Left ventricle myocardium inferior (tissue), 1 donor: ENCODE results near the gene ADCK2. TPM values are rescaled to one million over a fixed set of nuclear protein-coding genes. Genes with fewer than 3 reads are reported as not detected.

Experiments used
- DNase-seq: peaks from one replicate; pipeline ENCODE4 v3.0.0-alpha.2; 2020
- H3K27ac ChIP-seq: fragments of 200-600 bp; replicated peaks from 2 replicates; pipeline ENCODE4 v1.8.0; 2021
- H3K27me3 ChIP-seq: fragments of 200-600 bp; 2 replicates; pipeline ENCODE4 v1.8.0; 2021; ENCODE audit warnings: low read depth
- H3K36me3 ChIP-seq: fragments of 200-600 bp; 2 replicates; pipeline ENCODE4 v1.8.0; 2021
- H3K4me1 ChIP-seq: fragments of 200-600 bp; 2 replicates; pipeline ENCODE4 v1.8.0; 2021
- H3K4me3 ChIP-seq: fragments of 200-600 bp; 2 replicates; pipeline ENCODE4 v1.8.0; 2021; ENCODE audit warnings: mild to moderate bottlenecking, moderate library complexity
- H3K9me3 ChIP-seq: fragments of 200-600 bp; replicated peaks from 2 replicates; pipeline ENCODE4 v1.8.0; 2021
- CTCF ChIP-seq: fragments of 200-600 bp; IDR thresholded peaks from 2 replicates; pipeline ENCODE4 v1.8.0; 2021; ENCODE audit warnings: antibody characterized with exemption, mild to moderate bottlenecking, borderline replicate concordance
- intact Hi-C: fragments of 100-400 bp; cut with micrococcal nuclease; formaldehyde crosslinking; loops from one replicate; pipeline ENCODE4 v1.11.0; 2022
- total RNA-seq: library from RNA; stranded (reverse); fragmentation: NEBNext Ultra II Directional; extraction: Animal tissue kit (Norgen Biotek cat#: 25700); gene quantifications from one replicate; pipeline ENCODE4 v1.2.1, GENCODE V29; 2021
- donor health status: DM: no; HTN: yes; CAD: no; lungs with severe emphysema.

The ADCK2 gene
- total RNA-seq, 1 donor from 2014 or later = 8.5 TPM

GRCh38 chr7:140649556-140650205, 23.1 kb upstream of the ADCK2 start:
- Histone ChIP-seq H3K36me3 (no peaks in the 10 kb centered on the region), H3K4me1 (peaks cover 33% of the 10 kb centered on the region), H3K27me3 (no peaks in the 10 kb centered on the region), H3K4me3 (no peak overlapping the region), H3K27ac (peak overlapping the region; percentile 54), H3K9me3 (no peaks in the 10 kb centered on the region)
- TF ChIP-seq CTCF = no peak
- no peak for DNase-seq
- intact Hi-C loops = no loop called here

- intact Hi-C loops = no loop called here
- peak overlapping the region; percentile 54 for H3K27ac ChIP-seq
These were observed 22.4 kb upstream of the ADCK2 start for GRCh38 chr7:140650367-140650766.

GRCh38 chr7:140653319-140654108, 19.2 kb upstream of the ADCK2 start:
- DNase-seq = no peak
- Histone ChIP-seq H3K4me3 (no peak overlapping the region), H3K36me3 (no peaks in the 10 kb centered on the region), H3K27ac (no peak overlapping the region), H3K9me3 (no peaks in the 10 kb centered on the region), H3K27me3 (no peaks in the 10 kb centered on the region), H3K4me1 (peaks cover 51% of the 10 kb centered on the region)
- TF ChIP-seq CTCF = peak; percentile 96
- intact Hi-C loops = loop anchor here (2.0 kb wide), 1 partner anchor 135 kb away; no protein-coding TSS in a partner anchor

More at GRCh38 chr7:140650367-140650766, 22.4 kb upstream of the ADCK2 start:
- DNase-seq = no peak
- H3K27me3 ChIP-seq = no peaks in the 10 kb centered on the region
- no peaks in the 10 kb centered on the region for H3K9me3 ChIP-seq
- H3K4me3 ChIP-seq = no peak overlapping the region
- no peaks in the 10 kb centered on the region for H3K36me3 ChIP-seq
- peaks cover 33% of the 10 kb centered on the region for H3K4me1 ChIP-seq
- TF ChIP-seq CTCF = no peak

- no peaks in the 10 kb centered on the region for H3K36me3 ChIP-seq
- no peak overlapping the region for H3K4me3 ChIP-seq
- no peaks in the 10 kb centered on the region for H3K9me3 ChIP-seq
- no peak for TF ChIP-seq CTCF
- no peak overlapping the region for H3K27ac ChIP-seq
- no peaks in the 10 kb centered on the region for H3K27me3 ChIP-seq
- no peak for DNase-seq
- peaks cover 51% of the 10 kb centered on the region for H3K4me1 ChIP-seq
- intact Hi-C loops = no loop called here
These were observed 18.7 kb upstream of the ADCK2 start for GRCh38 chr7:140654109-140654387.

- no peaks in the 10 kb centered on the region for H3K27me3 ChIP-seq
- H3K4me1 ChIP-seq = peaks cover 45% of the 10 kb centered on the region
- no peaks in the 10 kb centered on the region for H3K36me3 ChIP-seq
- no peaks in the 10 kb centered on the region for H3K9me3 ChIP-seq
- TF ChIP-seq CTCF = no peak
- DNase-seq = no peak
- H3K27ac ChIP-seq = no peak overlapping the region
- intact Hi-C loops = no loop called here
- no peak overlapping the region for H3K4me3 ChIP-seq
These were observed 18.1 kb upstream of the ADCK2 start for GRCh38 chr7:140654661-140655060.
